GM18873 (cell line): ENCODE data around the gene WDR81.
"Not testable (repeated sequence)": the region's sequence is repeated elsewhere in the genome, so short reads cannot be mapped to it uniquely, and the experiment has no call there.

Source experiments
- ATAC-seq: cut with Tn5 transposase; IDR thresholded peaks from one replicate; pipeline ENCODE4 v1.9.1; 2021; ENCODE audit warnings: mild to moderate bottlenecking, moderate library complexity, moderate number of reproducible peaks; ENCODE audit not compliant: unreplicated experiment, low FRiP score

Gene WDR81

GRCh38 chr17:1752425-1753262 lies 28.1 kb downstream of the WDR81 start:
- ATAC-seq, result no peak

GRCh38 chr17:1753767-1754429 lies 29.4 kb downstream of the WDR81 start:
- no peak for ATAC-seq

GRCh38 chr17:1754430-1755112 lies 30.1 kb downstream of the WDR81 start:
- ATAC-seq, result no peak

- no peak for ATAC-seq
Observed at GRCh38 chr17:1755252-1755826, 30.8 kb downstream of the WDR81 start.

GRCh38 chr17:1755827-1756262 lies 31.3 kb downstream of the WDR81 start:
- no peak for ATAC-seq

- no peak for ATAC-seq
Observed at GRCh38 chr17:1758807-1759206, 34.3 kb downstream of the WDR81 start.

GRCh38 chr17:1759529-1759928 lies 35.0 kb downstream of the WDR81 start:
- ATAC-seq, result no peak

GRCh38 chr17:1762233-1762900 lies 37.9 kb downstream of the WDR81 start:
- no peak for ATAC-seq

GRCh38 chr17:1762901-1763898 lies 38.7 kb downstream of the WDR81 start:
- no peak for ATAC-seq

GRCh38 chr17:1764284-1764683 lies 39.8 kb downstream of the WDR81 start:
- ATAC-seq, result no peak

- not testable (repeated sequence) for ATAC-seq
Observed at GRCh38 chr17:1764705-1765104, 40.2 kb downstream of the WDR81 start.

- no peak for ATAC-seq
Observed at GRCh38 chr17:1765576-1765975, 41.1 kb downstream of the WDR81 start.

GRCh38 chr17:1766382-1767135 lies 42.1 kb downstream of the WDR81 start:
- ATAC-seq, result no peak

GRCh38 chr17:1767358-1767757 lies 42.9 kb downstream of the WDR81 start:
- no peak for ATAC-seq

GRCh38 chr17:1769822-1770477 lies 45.4 kb downstream of the WDR81 start:
- ATAC-seq, result no peak

- ATAC-seq, result not testable (repeated sequence)
Observed at GRCh38 chr17:1773000-1773695, 48.6 kb downstream of the WDR81 start.

- no peak for ATAC-seq
Observed at GRCh38 chr17:1773696-1774181, 49.2 kb downstream of the WDR81 start.
